NCI-H2196 treated with DMSO at 0.1 percent for 48 hours (cell line): ENCODE results near the gene AQR.

Source experiments
- DNase-seq: peaks from one replicate; lab custom pipeline; 2025; ENCODE audit not compliant: unreplicated experiment; lab: John Stamatoyannopoulos, UW

The AQR gene

DNA sequence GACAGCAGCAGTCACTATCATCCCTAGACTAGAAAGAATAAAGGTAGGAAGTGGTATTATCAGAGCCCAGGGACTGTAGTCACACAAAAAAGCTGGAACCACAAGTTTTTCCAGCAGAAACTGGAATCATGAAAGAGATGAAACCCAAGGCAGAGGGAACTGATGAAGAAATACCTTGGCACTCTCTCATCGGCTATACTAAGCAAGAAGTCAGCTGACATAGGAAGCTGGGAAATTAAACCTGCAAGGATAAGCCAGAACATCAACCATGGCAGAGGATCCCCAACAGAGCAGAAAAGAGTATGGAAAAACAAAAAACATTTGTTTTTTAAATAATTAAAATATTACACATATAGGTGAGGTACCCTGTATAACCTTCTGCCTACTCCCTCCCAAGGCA lies 86.5 kb downstream of the AQR start:
- DNase-seq: no peak

- DNase-seq: no peak
Measured at GRCh38 chr15:34879107-34879506, 90.4 kb downstream of the AQR start.

DNA sequence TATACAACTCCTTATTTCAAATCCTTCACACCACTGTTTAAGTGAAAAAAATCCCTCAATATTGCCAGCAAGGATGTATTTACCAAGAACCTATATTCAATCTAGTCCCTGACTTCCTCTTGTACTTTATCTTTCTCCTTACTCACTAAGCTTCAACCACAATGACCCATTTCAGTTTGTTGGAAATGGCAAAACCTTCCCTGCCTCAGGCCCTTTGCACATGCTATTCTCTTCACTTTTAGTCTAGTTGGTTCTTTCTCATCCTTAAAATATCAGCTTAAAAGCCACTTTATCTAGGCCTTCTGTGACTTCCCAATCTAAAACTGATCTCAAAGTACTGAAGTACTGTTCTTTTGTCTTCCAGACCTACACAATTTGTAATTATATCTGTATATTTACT lies 92.9 kb downstream of the AQR start:
- DNase-seq: no peak

- DNase-seq: no peak
Measured at GRCh38 chr15:34869110-34869509, 100.4 kb downstream of the AQR start.

- no peak for DNase-seq
Measured at GRCh38 chr15:34865531-34865930, 104.0 kb downstream of the AQR start.

GRCh38 chr15:34861214-34861613 lies 108.3 kb downstream of the AQR start:
- no peak for DNase-seq

DNA sequence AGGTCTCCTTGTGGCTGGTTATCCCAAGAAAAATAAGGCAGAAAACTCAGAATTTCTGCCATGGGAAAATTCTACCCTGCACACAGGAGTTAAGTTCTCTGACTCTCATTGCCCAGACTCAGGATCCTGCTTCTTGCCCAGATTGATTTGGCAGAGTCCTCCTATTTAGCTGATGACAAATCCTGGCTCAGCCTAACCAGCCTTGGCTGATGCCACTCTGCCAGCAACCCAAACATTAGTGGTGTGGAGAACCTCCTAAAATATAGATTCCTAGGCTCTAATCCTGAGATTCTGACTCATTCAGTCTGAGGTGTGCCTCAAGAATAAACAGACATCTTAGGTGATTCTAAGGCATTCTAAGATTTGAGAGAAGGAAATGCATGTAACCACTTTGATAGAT lies 113.6 kb downstream of the AQR start:
- no peak for DNase-seq

GRCh38 chr15:34855413-34855812 lies 114.1 kb downstream of the AQR start:
- DNase-seq: no peak

DNA sequence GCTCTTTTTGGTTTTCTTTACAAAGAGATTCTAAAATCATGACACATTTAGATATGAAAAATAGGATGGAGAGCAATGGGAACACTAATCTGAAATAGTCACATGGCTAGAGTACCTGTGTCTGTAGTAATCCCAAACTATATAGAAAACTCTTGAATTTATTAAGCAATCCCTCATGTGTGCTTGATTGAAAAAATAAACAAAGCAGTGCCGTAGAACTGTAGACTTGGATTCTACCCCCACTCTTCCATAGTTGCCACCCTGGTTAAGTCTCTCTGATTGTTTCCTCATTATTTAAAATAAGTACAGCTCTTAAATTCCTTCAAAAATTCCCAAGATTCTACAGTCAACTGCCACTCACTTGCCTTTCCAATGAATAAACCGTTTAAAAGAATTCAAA lies 115.3 kb downstream of the AQR start:
- no peak for DNase-seq

- no peak for DNase-seq
Measured at GRCh38 chr15:34853001-34853758, 116.4 kb downstream of the AQR start.

DNA sequence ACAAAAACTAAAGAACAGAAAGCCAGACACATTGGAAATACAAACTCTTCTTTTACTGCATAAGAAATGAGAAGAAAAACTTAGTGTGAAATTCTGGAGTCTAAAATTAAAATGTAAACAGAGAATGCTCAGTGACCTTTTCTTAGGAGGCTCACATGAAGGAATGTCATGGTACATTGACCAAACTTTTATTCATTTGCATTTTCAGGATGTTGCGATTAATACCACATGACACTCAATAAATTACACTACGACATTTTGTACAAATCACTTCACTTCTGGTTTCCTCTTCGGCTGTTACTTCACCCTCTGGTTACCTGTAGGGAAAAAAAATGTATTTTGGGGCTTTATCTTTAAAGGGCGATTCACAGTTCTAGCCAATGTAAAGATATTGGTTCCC lies 117.8 kb downstream of the AQR start:
- DNase-seq: no peak

DNA sequence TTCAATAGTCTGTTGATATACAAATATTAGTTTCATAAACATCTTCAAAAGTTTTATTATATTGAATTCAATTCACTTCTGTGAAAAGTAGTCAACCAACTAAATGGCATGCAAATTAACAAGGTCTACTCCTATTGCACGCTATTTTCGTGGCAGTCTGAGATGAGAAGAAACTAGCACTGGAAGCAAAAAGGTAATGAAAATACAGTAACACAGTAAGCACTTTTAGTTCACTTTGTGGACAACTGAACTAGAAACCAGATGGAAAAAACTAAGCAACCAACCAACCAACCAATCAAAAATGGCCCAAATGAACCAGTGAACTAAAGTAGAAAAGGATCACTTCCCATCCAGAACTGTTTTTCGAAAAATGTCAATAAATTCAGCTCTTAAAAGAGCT lies 118.5 kb downstream of the AQR start:
- DNase-seq: no peak

DNA sequence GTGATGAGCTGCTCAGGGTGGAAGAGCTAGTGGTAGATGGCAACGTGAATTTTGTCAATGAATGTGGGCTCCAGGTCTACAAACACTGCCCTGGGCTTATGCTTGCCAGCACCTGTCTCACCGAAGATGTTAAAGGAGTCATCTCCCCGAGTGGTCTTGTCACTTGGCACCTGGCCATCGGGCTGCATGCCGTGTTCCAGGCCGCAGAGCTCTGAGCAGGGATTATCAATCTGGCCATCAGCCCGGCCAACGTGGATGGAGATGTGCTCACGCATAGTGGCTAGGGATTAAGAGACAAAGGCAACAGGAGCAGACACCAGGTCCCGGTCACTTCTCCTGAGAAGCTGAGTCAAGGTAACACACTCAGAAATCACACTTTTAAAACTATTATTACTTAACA lies 119.4 kb downstream of the AQR start:
- DNase-seq: no peak

GRCh38 chr15:34849364-34849959 lies 120.1 kb downstream of the AQR start:
- DNase-seq: no peak

- no peak for DNase-seq
Measured at GRCh38 chr15:34847598-34847997, 121.9 kb downstream of the AQR start.

DNA sequence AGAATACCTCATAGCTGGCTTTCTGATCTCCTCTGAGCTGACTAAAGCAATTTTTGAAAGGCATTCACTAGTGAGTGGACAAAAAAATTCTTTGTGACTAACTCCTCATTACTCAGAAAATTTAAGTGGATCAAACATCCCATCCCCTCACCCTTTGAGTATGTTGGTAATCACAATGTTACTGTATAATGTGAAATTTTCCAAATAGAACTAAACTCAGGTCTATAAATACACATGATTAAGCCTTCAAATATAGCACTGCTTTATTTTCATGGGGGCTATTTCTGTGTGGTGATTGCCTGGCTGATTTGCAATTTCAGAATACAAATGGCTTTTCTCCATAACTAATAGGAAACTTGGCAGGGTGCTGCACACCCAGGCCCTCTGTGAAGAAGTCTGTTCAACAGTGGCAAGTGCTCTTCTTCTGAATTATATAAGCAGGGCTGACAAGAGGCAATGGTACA lies 128.2 kb downstream of the AQR start:
- DNase-seq: no peak

DNA sequence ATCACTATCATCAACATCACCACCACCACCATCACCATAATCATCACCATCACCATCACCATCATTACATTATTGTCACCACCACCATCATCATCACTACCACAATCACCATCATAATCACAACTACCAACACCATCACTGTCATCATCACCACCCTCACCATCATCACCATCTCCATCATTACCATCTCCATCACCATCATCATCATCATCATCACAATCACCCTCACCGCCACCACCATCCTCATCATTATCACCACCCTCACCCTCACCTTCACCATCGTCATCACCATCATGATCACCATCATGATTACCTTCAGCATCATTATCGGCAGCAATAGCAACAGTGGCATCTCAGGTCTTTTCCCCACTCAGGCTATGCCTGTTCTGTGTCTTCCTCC lies 131.3 kb downstream of the AQR start:
- no peak for DNase-seq

DNA sequence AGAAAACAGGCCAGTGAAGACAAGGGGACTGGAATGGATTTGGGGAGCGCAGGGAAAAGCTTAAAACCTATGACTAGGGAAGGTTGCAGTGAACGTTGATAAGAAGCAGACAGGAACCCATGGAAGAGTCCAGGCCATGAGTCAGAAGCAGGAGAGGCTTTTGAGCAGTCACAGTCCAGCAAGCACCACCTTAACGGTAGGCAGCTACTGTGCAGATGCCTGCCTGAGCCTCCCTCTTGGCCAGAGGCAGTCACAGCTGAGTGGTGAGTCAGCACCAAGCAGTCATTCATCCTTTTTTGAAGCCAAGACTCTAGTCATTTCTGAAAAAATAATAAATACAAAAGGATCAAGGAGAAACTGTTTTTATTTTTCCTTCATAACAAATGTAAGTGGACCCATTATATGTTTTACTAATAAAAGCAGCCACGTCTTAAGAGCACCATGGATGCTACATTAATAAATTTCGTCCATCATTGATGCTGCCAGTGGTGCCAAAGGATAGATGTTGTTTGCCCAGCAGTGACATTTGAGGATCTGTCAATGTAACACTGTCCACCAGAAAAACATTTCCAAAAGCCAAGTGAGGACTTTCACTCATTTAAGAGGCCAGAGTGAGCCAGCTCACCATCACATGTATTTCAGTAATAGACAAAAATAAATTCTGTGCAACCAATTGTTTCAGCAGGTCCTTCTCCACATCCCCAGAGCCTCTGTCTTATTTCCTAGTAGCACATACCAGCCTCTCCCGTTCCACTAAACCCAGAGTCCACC lies 132.1 kb downstream of the AQR start:
- no peak for DNase-seq

DNA sequence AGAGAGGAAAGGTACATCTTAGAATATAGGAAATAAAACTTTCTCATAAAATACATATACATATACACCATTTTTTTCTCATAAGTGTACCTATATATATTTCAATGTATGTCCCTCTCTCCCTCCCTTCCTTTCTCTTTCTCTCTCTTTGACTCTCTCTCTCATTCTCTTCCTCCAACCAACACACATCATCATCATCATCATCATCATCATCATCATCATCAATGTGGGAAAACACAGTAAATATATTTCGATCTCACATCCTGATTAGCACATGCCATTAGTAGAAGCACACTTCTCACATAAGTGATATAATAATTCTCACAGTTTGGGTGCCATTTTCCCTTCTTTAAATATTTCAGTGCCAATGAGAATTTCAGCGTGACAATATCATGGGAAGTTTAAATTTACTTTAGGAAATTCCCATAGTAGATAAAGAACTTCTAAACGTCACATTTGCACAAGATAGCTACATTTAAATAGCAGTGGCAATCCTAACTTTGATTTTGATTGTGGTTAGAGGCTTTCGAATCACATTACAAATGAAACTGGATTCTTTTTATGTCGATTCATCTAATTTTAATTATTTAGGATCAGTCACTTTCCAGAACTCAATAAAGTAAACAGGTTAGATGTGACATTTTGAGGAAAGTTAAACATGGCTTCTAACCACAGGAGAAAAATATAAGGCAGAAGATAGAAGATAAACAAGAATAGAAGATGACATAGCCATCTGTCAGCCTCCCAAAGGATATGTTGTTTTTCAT lies 141.2 kb downstream of the AQR start:
- no peak for DNase-seq

GRCh38 chr15:34821831-34822230 lies 147.7 kb downstream of the AQR start:
- DNase-seq: no peak

DNA sequence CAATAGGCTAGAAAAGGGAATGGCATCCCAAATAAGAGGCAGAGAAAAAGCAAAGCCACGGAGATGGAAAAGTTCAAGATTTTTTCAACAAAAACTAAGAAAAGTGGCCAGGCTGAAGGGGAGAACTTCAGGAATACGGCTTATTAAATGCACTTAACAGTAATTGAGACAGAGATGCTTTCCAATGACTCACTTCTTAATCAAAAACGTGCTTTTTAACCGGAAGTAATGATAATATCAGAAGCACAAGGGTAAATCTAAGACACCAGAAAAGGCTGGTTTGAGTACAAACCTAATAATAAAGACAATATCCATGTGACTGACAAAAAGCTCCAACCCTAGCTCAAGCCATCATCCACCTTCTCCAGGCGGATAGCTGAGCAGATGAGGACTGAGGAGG lies 149.4 kb downstream of the AQR start:
- DNase-seq: no peak
